ENCODE measurements around the gene ECT2L. TPM values are rescaled to one million over a fixed set of nuclear protein-coding genes. Genes with fewer than 3 reads are reported as not detected.
A peak's percentile ranks its signal among the peaks of the same experiment; 100 is the strongest.

ECT2L gene
- polyA plus RNA-seq, 3 donors = not detected

DNA sequence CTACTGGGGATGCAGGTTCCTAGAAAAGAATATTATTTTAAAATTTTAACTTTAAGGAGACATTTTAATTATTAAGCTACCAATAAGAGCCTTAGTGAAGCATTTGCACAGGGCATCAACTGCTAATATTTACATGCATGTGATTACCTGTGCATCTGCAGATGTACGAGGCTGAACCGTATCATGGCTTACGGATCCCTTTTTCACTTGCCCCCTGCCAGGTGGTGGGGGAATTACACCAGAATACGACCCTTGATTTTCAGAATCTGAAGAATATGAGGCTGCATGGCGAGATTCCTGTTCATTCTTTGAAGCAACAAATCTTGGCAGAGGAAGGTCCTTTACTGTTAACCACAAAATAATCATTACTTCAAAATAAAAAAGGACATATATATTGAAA lies 149.5 kb downstream of the ECT2L start:
- TF ChIP-seq, protein P1, sequence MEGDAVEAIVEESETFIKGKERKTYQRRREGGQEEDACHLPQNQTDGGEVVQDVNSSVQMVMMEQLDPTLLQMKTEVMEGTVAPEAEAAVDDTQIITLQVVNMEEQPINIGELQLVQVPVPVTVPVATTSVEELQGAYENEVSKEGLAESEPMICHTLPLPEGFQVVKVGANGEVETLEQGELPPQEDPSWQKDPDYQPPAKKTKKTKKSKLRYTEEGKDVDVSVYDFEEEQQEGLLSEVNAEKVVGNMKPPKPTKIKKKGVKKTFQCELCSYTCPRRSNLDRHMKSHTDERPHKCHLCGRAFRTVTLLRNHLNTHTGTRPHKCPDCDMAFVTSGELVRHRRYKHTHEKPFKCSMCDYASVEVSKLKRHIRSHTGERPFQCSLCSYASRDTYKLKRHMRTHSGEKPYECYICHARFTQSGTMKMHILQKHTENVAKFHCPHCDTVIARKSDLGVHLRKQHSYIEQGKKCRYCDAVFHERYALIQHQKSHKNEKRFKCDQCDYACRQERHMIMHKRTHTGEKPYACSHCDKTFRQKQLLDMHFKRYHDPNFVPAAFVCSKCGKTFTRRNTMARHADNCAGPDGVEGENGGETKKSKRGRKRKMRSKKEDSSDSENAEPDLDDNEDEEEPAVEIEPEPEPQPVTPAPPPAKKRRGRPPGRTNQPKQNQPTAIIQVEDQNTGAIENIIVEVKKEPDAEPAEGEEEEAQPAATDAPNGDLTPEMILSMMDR (IDR thresholded peaks at IDR 0.05) = no peak
- Histone ChIP-seq H3K9me3 (replicated peaks in 1 of 2; ENCODE audit: control insufficient read depth in 1 of 2, insufficient read depth in 1 of 2, low read length in 2 of 2) (no peaks in the 10 kb centered on the region), H3K36me3 (replicated peaks in 1 of 2; ENCODE audit: control insufficient read depth in 1 of 2, insufficient read depth in 2 of 2, low read length in 2 of 2) (peaks cover 42 to 54% of the 10 kb centered on the region in 2 donors), H3K27me3 (ENCODE audit: control insufficient read depth in 2 of 2, insufficient read depth in 2 of 2, low read length in 2 of 2) (no peaks in the 10 kb centered on the region), H2AFZ (ENCODE audit: insufficient read depth, low read depth, low read length, poor library complexity, severe bottlenecking) (no peak overlapping the region), H3K27ac (ENCODE audit: low read depth in 1 of 2, low read length in 2 of 2) (no peak overlapping the region), H3K9ac (ENCODE audit: insufficient read depth, low read length, poor library complexity, severe bottlenecking) (no peak overlapping the region), H4K20me1 (ENCODE audit: insufficient read depth, low read length) (peaks cover 31% of the 10 kb centered on the region), H3K4me1 (ENCODE audit: control insufficient read depth in 1 of 2, insufficient read depth in 2 of 2, low read length in 2 of 2) (no peaks in the 10 kb centered on the region), H3K4me2 (replicated peaks; ENCODE audit: extremely low read depth, low read length, poor library complexity, severe bottlenecking) (no peak overlapping the region), H3K79me2 (ENCODE audit: insufficient read depth, low read length) (peaks cover 31% of the 10 kb centered on the region), H3K4me3 (replicated peaks in 1 of 3; ENCODE audit: low read depth in 2 of 3, low read length in 3 of 3) (no peak overlapping the region)
- 96% methylated on average over 4 of the region's 5 CpGs for WGBS (ENCODE audit: insufficient coverage)
- Mint-ChIP-seq H3K4me1 (peaks cover 10% of the 10 kb centered on the region), H3K36me3 (peaks cover 43 to 59% of the 10 kb centered on the region in 2 donors), H3K27ac (peak overlapping the region in 1 of 7 donors; percentile 46), H3K9me3 (peaks cover 0 to 1% (median 0%) of the 10 kb centered on the region in 7 donors), H3K27me3 (ENCODE audit: low read depth in 3 of 3) (no peaks in the 10 kb centered on the region), H3K4me3 (no peak overlapping the region)
- intact Hi-C loops (cut with micrococcal nuclease) = no loop called here
- DNase-seq = no peak

DNA sequence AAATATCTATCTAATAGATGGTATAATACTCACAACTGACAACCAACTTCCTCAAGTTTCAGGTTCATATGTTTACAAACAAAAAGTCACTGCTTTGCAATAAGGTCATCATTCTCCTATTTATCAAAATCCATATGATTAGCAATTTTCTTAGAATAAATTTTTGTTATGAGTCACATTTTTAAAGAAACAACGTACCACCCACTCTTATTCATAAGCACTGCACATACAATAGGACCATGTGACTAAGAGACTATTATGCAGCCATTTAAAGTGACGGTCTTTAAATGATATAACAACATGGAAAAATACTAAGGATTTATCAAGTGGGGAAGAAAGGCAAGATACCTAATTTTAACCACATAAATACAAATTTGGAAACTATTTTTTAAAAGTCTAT lies 152.1 kb downstream of the ECT2L start:
- intact Hi-C loops (cut with micrococcal nuclease) = no loop called here

More for the DNA sequence above, 152.1 kb downstream of the ECT2L start:
- peaks cover 51% of the 10 kb centered on the region for H4K20me1 ChIP-seq (ENCODE audit: insufficient read depth, low read length)
- H3K27ac ChIP-seq (ENCODE audit: low read depth in 1 of 2, low read length in 2 of 2) = no peak overlapping the region
- TF ChIP-seq, protein P1 (IDR thresholded peaks at IDR 0.05) = no peak
- Mint-ChIP-seq H3K4me3 (no peak overlapping the region), H3K27me3 (ENCODE audit: low read depth in 3 of 3) (no peaks in the 10 kb centered on the region), H3K36me3 (peaks cover 30 to 35% of the 10 kb centered on the region in 2 donors), H3K9me3 (no peaks in the 10 kb centered on the region), H3K27ac (no peak overlapping the region), H3K4me1 (peaks cover 11% of the 10 kb centered on the region)
- H3K4me1 ChIP-seq (ENCODE audit: control insufficient read depth in 1 of 2, insufficient read depth in 2 of 2, low read length in 2 of 2) = no peaks in the 10 kb centered on the region
- H3K27me3 ChIP-seq (ENCODE audit: control insufficient read depth in 2 of 2, insufficient read depth in 2 of 2, low read length in 2 of 2) = no peaks in the 10 kb centered on the region
- H2AFZ ChIP-seq (ENCODE audit: insufficient read depth, low read depth, low read length, poor library complexity, severe bottlenecking) = no peak overlapping the region
- peaks cover 23 to 31% of the 10 kb centered on the region in 2 donors for H3K36me3 ChIP-seq (replicated peaks in 1 of 2; ENCODE audit: control insufficient read depth in 1 of 2, insufficient read depth in 2 of 2, low read length in 2 of 2)
- H3K9ac ChIP-seq (ENCODE audit: insufficient read depth, low read length, poor library complexity, severe bottlenecking) = no peak overlapping the region
- H3K4me3 ChIP-seq (replicated peaks in 1 of 3; ENCODE audit: low read depth in 2 of 3, low read length in 3 of 3) = no peak overlapping the region
- no peak overlapping the region for H3K4me2 ChIP-seq (replicated peaks; ENCODE audit: extremely low read depth, low read length, poor library complexity, severe bottlenecking)
- WGBS (ENCODE audit: insufficient coverage) = no CpG with 5 or more reads among the region's 2 CpGs
- H3K79me2 ChIP-seq (ENCODE audit: insufficient read depth, low read length) = peaks cover 57% of the 10 kb centered on the region
- DNase-seq = no peak
- H3K9me3 ChIP-seq (replicated peaks in 1 of 2; ENCODE audit: control insufficient read depth in 1 of 2, insufficient read depth in 1 of 2, low read length in 2 of 2) = no peaks in the 10 kb centered on the region
